ENCODE measurements around the gene TEX264.

The TEX264 gene

DNA sequence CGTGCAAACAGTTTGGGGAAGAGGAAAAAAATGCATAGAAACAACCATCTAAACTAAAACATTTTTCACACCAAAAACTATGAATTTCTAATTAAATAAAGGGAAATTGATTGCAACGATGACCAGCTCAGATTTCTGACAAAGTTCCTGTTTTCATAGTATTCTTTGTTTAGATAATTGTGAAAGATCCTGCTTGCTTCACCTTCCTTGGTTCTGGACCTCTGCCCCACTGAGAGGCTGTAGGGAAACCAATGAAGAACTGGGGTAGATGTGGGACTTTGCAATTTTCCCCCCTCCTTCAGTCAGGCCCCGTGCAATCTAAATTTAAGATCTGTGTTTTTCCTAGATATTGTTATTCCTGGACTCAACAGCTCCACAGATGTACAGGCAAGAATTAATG is 13.8 kb upstream of the TEX264 start:
- Histone ChIP-seq H3K27me3 (ENCODE audit: control insufficient read depth in 2 of 2, insufficient read depth in 2 of 2, low read length in 2 of 2) (no peaks in the 10 kb centered on the region), H3K4me3 (ENCODE audit: low read length in 2 of 2) (no peak overlapping the region), H3K4me1 (ENCODE audit: control insufficient read depth in 2 of 2, insufficient read depth in 2 of 2, low read length in 2 of 2) (no peaks in the 10 kb centered on the region), H3K9ac (ENCODE audit: low read depth in 1 of 2, low read length in 2 of 2) (no peak overlapping the region), H3K9me3 (ENCODE audit: control insufficient read depth in 2 of 2, low read length in 2 of 2) (no peaks in the 10 kb centered on the region), H3K36me3 (ENCODE audit: control insufficient read depth in 2 of 2, insufficient read depth in 2 of 2, low read length in 2 of 2) (peaks cover 33 to 40% of the 10 kb centered on the region in 2 donors), H3K27ac (ENCODE audit: low read depth in 2 of 2, low read length in 2 of 2) (no peak overlapping the region)

DNA sequence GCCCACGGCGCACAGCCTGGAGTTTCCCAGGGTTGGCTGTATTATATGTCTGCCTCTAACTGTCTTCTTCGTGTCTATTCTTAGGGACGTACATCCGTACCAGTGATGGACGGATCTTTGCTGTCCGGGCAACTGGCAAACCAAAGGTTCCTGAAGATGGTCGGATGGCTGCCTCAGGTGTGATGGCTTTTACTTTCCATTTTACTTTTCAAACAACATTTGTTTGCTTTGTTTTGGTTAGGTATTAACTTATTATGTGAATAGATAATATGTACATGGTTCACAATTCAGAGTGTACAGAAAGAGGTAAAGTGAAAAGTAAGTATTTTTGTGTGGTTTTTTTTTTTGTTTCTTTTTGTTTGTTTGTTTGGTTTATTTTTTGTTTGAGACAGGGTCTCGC is 11.1 kb upstream of the TEX264 start:
- Histone ChIP-seq H3K4me1 (ENCODE audit: control insufficient read depth in 2 of 2, insufficient read depth in 2 of 2, low read length in 2 of 2) (no peaks in the 10 kb centered on the region), H3K27ac (ENCODE audit: low read depth in 2 of 2, low read length in 2 of 2) (no peak overlapping the region), H3K9me3 (ENCODE audit: control insufficient read depth in 2 of 2, low read length in 2 of 2) (no peaks in the 10 kb centered on the region), H3K36me3 (ENCODE audit: control insufficient read depth in 2 of 2, insufficient read depth in 2 of 2, low read length in 2 of 2) (peaks cover 48 to 51% of the 10 kb centered on the region in 2 donors), H3K27me3 (ENCODE audit: control insufficient read depth in 2 of 2, insufficient read depth in 2 of 2, low read length in 2 of 2) (no peaks in the 10 kb centered on the region), H3K9ac (ENCODE audit: low read depth in 1 of 2, low read length in 2 of 2) (no peak overlapping the region), H3K4me3 (ENCODE audit: low read length in 2 of 2) (no peak overlapping the region)

DNA sequence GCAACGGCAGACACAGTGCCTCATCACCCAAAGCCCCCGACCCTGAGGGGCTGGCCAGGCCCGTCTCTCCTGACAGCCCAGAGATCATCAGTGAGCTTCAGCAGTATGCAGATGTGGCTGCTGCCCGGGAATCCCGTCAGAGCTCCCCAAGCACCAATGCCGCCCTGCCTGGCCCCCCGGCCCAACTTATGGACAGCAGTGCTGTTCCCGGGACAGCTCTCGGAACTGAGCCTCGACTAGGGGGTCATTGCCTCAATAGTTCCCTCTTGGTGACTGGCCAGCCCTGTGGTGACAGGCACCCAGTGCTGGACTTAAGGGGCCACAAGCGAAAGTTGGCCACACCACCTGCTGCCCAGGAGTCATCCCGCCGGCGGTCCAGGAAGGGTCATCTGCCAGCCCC is 8.6 kb upstream of the TEX264 start:
- Histone ChIP-seq H3K4me1 (ENCODE audit: control insufficient read depth in 2 of 2, insufficient read depth in 2 of 2, low read length in 2 of 2) (no peaks in the 10 kb centered on the region), H3K27me3 (ENCODE audit: control insufficient read depth in 2 of 2, insufficient read depth in 2 of 2, low read length in 2 of 2) (no peaks in the 10 kb centered on the region), H3K36me3 (ENCODE audit: control insufficient read depth in 2 of 2, insufficient read depth in 2 of 2, low read length in 2 of 2) (peaks cover 33 to 38% of the 10 kb centered on the region in 2 donors), H3K4me3 (ENCODE audit: low read length in 2 of 2) (no peak overlapping the region), H3K9me3 (ENCODE audit: control insufficient read depth in 2 of 2, low read length in 2 of 2) (no peaks in the 10 kb centered on the region), H3K9ac (ENCODE audit: low read depth in 1 of 2, low read length in 2 of 2) (no peak overlapping the region), H3K27ac (ENCODE audit: low read depth in 2 of 2, low read length in 2 of 2) (no peak overlapping the region)

DNA sequence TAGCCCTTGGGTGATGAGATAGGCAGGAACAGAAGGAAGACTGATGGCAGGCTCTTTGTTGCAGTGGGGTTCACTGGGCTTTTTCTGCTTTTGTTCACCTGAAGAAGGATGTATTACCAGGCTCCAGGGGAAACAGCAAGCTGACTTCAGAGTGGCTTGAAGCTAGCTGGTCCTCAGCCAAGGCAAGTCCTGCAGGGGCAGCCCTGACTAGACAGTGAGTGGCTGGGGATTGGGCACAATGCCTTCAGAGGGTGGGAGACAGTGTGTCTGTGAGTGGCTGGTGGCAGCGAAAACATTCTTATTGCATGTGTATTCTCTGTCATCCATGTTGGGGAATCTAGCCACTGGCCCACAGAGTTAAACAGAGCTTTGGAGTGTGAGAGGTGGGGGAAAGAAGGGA is 2.3 kb upstream of the TEX264 start:
- H3K9me3 ChIP-seq (ENCODE audit: control insufficient read depth in 2 of 2, low read length in 2 of 2): no peaks in the 10 kb centered on the region
- no peaks in the 10 kb centered on the region for H3K27me3 ChIP-seq (ENCODE audit: control insufficient read depth in 2 of 2, insufficient read depth in 2 of 2, low read length in 2 of 2)
- H3K4me1 ChIP-seq (ENCODE audit: control insufficient read depth in 2 of 2, insufficient read depth in 2 of 2, low read length in 2 of 2): peaks cover 22 to 33% of the 10 kb centered on the region in 2 donors
- peaks cover 0 to 1% of the 10 kb centered on the region in 2 donors for H3K36me3 ChIP-seq (ENCODE audit: control insufficient read depth in 2 of 2, insufficient read depth in 2 of 2, low read length in 2 of 2)
- H3K4me3 ChIP-seq (ENCODE audit: low read length in 2 of 2): no peak overlapping the region
- no peak overlapping the region for H3K27ac ChIP-seq (ENCODE audit: low read depth in 2 of 2, low read length in 2 of 2)
- no peak overlapping the region for H3K9ac ChIP-seq (ENCODE audit: low read depth in 1 of 2, low read length in 2 of 2)

DNA sequence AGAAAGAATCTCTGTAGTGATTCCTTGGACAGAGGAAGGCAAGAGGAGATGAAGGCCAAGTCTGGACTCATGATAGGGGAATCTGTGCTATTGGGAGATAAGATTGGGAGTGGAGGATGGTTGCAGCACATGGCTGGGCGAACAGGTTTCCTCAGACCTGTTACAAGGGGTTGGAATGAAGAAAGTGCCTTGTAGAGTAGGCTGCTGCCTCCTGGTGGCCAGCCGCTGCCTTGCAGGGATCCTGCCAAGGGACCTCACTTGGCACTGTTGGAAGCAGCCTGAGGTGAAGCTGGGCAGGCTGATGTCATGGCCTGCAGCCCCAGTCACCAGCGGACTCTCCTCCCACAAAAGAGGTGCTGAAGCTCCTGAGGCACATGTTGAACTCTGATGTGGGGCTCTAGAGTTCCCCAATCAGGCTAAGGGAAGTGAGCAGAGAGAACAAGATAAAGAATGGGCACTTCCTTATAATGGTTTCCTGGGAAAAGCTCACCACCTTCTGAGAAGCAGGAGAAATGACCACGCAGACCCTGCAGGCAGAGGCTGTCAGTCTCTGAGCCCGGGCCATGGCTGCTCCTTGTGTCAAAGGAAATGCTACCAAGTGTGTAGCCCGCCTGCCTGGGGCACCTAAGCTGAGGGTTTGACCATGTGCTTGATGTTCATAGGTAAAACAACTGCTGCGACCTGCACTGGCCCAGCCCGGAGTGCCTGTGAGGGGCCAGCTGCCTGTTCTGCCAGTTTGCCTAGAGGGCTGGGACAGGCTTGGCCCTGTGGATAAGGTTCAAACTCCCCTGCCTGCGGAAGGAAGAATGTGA is 1.6 kb upstream of the TEX264 start:
- no peak overlapping the region for H3K9ac ChIP-seq (ENCODE audit: low read depth in 1 of 2, low read length in 2 of 2)
- H3K4me1 ChIP-seq (ENCODE audit: control insufficient read depth in 2 of 2, insufficient read depth in 2 of 2, low read length in 2 of 2): peaks cover 22 to 33% of the 10 kb centered on the region in 2 donors
- peak overlapping the region; percentile 1 to 5 for H3K27ac ChIP-seq (ENCODE audit: low read depth in 2 of 2, low read length in 2 of 2)
- peaks cover 0 to 4% of the 10 kb centered on the region in 2 donors for H3K36me3 ChIP-seq (ENCODE audit: control insufficient read depth in 2 of 2, insufficient read depth in 2 of 2, low read length in 2 of 2)
- no peaks in the 10 kb centered on the region for H3K27me3 ChIP-seq (ENCODE audit: control insufficient read depth in 2 of 2, insufficient read depth in 2 of 2, low read length in 2 of 2)
- no peak overlapping the region for H3K4me3 ChIP-seq (ENCODE audit: low read length in 2 of 2)
- H3K9me3 ChIP-seq (ENCODE audit: control insufficient read depth in 2 of 2, low read length in 2 of 2): no peaks in the 10 kb centered on the region

DNA sequence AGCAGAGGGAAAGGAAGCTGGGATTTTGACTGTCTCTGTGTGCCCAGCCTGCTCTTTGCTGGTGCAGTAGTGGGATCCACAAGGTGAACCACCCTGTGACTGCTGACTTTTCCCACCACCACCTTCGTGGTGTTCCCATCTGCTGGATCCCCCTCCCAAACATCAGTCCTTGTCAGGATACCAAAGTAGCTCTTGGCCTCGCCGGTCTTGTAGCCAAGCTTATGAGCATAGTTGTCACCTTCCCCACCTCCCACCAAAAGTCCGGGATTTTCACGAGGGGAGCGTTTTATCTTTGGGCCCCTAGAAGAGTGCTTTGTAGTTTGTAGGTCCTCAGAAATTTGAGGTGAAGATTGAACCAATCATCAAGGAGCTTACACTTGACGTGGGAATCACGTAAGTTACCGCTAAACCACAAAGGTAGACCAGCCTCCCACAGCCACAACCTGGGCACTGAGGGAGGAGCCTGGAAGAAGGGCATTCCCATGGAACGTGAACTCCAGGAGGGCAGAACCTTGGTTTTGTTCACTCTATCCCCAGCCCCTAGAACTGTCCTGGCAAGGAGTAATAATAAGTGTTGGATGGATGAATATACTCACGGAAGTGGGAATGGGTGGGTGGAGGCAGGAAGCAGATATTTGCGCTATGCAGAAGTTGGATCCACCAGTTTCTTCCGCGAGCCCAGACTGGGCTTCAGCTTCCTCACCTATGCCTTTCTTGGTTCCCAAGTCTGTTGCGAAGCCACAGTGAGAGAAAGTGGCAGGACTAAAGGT is 814 bp upstream of the TEX264 start:
- H3K27me3 ChIP-seq (ENCODE audit: control insufficient read depth in 2 of 2, insufficient read depth in 2 of 2, low read length in 2 of 2): no peaks in the 10 kb centered on the region
- peak overlapping the region; percentile 92 to 95 for H3K27ac ChIP-seq (ENCODE audit: low read depth in 2 of 2, low read length in 2 of 2)
- peaks cover 8 to 11% of the 10 kb centered on the region in 2 donors for H3K36me3 ChIP-seq (ENCODE audit: control insufficient read depth in 2 of 2, insufficient read depth in 2 of 2, low read length in 2 of 2)
- H3K9me3 ChIP-seq (ENCODE audit: control insufficient read depth in 2 of 2, low read length in 2 of 2): no peaks in the 10 kb centered on the region
- H3K4me3 ChIP-seq (ENCODE audit: low read length in 2 of 2): peak overlapping the region; percentile 86 to 90
- peak overlapping the region; percentile 68 to 87 for H3K9ac ChIP-seq (ENCODE audit: low read depth in 1 of 2, low read length in 2 of 2)
- peaks cover 22 to 33% of the 10 kb centered on the region in 2 donors for H3K4me1 ChIP-seq (ENCODE audit: control insufficient read depth in 2 of 2, insufficient read depth in 2 of 2, low read length in 2 of 2)

DNA sequence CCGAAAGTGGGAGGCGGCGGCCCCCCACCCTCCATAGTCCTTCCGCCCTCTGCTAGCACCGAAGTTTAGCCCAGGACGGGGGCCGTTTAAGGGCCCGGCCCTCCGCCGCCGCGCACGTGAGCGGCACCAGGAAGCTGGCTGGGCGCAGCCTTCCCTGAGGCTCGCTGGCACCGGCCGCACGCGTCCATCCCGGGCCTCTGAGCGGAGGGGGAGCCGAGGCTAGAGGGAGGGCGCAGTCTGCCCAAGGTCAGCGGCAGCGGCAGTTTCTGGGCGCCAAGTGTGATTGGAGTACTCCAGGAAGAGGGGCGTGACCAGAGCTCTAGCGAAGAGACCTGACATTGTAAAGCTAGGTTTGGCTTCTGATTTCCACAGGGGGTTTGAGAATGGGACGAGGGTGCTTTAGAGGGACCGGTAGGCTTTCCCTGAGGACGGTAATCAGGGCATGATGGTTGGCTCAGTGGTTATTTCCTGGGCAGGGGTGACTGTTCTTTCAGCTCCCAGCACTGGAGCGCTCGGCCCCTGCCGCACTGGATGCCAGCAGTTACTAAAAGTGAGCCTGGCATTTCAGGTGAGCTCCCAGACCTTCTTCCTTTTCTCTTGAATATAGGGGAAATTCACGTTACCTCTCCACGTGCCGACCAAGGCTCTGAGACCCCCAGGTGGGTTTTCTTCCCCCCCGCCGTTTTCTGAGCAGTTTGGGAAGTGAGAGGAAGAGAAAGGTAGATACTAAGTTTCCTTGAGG is 853 bp downstream of the TEX264 start:
- H3K4me3 ChIP-seq (ENCODE audit: low read length in 2 of 2): peak overlapping the region; percentile 86 to 90
- peak overlapping the region; percentile 84 to 87 for H3K9ac ChIP-seq (ENCODE audit: low read depth in 1 of 2, low read length in 2 of 2)
- H3K36me3 ChIP-seq (ENCODE audit: control insufficient read depth in 2 of 2, insufficient read depth in 2 of 2, low read length in 2 of 2): peaks cover 11 to 23% of the 10 kb centered on the region in 2 donors
- no peaks in the 10 kb centered on the region for H3K9me3 ChIP-seq (ENCODE audit: control insufficient read depth in 2 of 2, low read length in 2 of 2)
- H3K4me1 ChIP-seq (ENCODE audit: control insufficient read depth in 2 of 2, insufficient read depth in 2 of 2, low read length in 2 of 2): peaks cover 22 to 33% of the 10 kb centered on the region in 2 donors
- no peaks in the 10 kb centered on the region for H3K27me3 ChIP-seq (ENCODE audit: control insufficient read depth in 2 of 2, insufficient read depth in 2 of 2, low read length in 2 of 2)
- peak overlapping the region; percentile 92 to 95 for H3K27ac ChIP-seq (ENCODE audit: low read depth in 2 of 2, low read length in 2 of 2)

DNA sequence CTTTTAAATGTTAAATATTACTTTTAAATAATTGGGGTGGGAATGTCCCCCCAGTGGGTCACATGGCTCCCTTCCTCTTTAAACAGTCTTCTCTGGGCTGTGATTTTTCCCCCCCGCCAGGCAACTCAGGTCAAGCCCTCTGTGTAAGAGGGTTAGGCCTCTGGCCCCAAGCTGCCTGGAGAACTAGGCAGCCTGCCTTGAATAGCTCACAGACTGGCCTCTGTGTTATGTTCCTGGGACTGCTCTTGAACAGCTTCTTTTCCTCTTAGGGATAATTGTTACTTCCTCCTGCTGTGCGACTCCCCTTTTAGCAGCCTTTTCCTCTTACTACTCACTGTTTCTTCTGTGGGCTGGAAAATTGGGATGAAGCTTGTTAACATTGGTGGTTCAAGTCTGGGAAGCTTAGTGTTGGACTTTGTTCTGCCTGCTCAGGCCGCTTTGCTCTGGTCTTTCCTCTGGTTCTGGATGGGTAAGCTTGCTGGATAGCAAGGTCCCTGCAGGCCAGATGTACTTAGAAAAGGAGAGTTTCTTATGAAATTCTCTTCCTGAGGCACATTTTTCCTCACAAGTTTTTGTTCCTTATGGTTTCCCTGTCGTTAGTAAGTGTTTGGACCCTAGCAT is 2.2 kb downstream of the TEX264 start:
- no peaks in the 10 kb centered on the region for H3K9me3 ChIP-seq (ENCODE audit: control insufficient read depth in 2 of 2, low read length in 2 of 2)
- no peak overlapping the region for H3K9ac ChIP-seq (ENCODE audit: low read depth in 1 of 2, low read length in 2 of 2)
- H3K27ac ChIP-seq (ENCODE audit: low read depth in 2 of 2, low read length in 2 of 2): no peak overlapping the region
- H3K4me3 ChIP-seq (ENCODE audit: low read length in 2 of 2): no peak overlapping the region
- H3K4me1 ChIP-seq (ENCODE audit: control insufficient read depth in 2 of 2, insufficient read depth in 2 of 2, low read length in 2 of 2): peaks cover 22 to 33% of the 10 kb centered on the region in 2 donors
- peaks cover 11 to 26% of the 10 kb centered on the region in 2 donors for H3K36me3 ChIP-seq (ENCODE audit: control insufficient read depth in 2 of 2, insufficient read depth in 2 of 2, low read length in 2 of 2)
- H3K27me3 ChIP-seq (ENCODE audit: control insufficient read depth in 2 of 2, insufficient read depth in 2 of 2, low read length in 2 of 2): no peaks in the 10 kb centered on the region

DNA sequence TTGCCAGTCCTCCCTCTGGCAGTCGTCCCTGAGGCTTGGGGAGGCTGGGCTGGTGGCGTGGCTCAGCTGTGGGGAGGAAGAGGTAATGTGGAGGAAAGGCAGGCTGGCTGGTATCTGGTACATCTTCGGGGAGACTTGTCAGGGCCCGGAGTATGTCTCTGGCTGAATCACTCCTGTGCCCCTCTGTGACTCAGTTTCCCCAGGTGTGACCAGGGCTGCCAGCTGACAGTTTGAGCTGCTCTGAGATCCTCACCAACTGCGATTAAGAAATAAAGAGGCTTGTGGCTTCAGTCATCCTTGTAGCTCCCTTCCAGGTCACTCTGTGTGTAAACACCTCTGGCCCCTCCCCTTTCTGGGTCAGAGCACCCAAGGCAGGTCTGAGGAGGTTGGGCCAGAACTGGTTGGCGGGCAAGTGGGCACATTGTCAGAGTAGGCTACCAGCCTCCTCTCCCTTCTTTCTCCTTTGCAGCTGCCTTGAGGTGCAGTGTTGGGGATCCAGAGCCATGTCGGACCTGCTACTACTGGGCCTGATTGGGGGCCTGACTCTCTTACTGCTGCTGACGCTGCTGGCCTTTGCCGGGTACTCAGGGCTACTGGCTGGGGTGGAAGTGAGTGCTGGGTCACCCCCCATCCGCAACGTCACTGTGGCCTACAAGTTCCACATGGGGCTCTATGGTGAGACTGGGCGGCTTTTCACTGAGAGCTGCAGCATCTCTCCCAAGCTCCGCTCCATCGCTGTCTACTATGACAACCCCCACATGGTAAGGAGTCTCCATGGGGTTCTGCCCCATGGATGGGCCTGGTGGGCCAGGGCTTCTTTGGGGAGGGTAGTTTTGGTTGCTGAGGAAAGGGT is 3.0 kb downstream of the TEX264 start:
- no peak overlapping the region for H3K4me3 ChIP-seq (ENCODE audit: low read length in 2 of 2)
- H3K27me3 ChIP-seq (ENCODE audit: control insufficient read depth in 2 of 2, insufficient read depth in 2 of 2, low read length in 2 of 2): no peaks in the 10 kb centered on the region
- H3K9me3 ChIP-seq (ENCODE audit: control insufficient read depth in 2 of 2, low read length in 2 of 2): no peaks in the 10 kb centered on the region
- no peak overlapping the region for H3K9ac ChIP-seq (ENCODE audit: low read depth in 1 of 2, low read length in 2 of 2)
- H3K4me1 ChIP-seq (ENCODE audit: control insufficient read depth in 2 of 2, insufficient read depth in 2 of 2, low read length in 2 of 2): peaks cover 22 to 33% of the 10 kb centered on the region in 2 donors
- H3K27ac ChIP-seq (ENCODE audit: low read depth in 2 of 2, low read length in 2 of 2): no peak overlapping the region
- peaks cover 11 to 32% of the 10 kb centered on the region in 2 donors for H3K36me3 ChIP-seq (ENCODE audit: control insufficient read depth in 2 of 2, insufficient read depth in 2 of 2, low read length in 2 of 2)

All from mucosa of rectum (tissue), 2 donors.